Keratinocyte (primary cell): ENCODE measurements around the gene NALCN. TPM values are rescaled to one million over a fixed set of nuclear protein-coding genes. Genes with fewer than 3 reads are reported as not detected.

Source experiments
- DNase-seq: peaks from one replicate; pipeline ENCODE4 v3.0.0-alpha.2; 2011; ENCODE audit warnings: low read depth, missing footprints, low spot score
- FAIRE-seq: peaks from 2 replicates; lab custom pipeline; 2011; peaks lifted over from hg19 to GRCh38; lab: Jason Lieb, UNC
- H2AFZ ChIP-seq: 2 replicates; pipeline ENCODE4 v1.6.0; 2012; ENCODE audit warnings: low read length, control low read depth, inconsistent platforms; ENCODE audit not compliant: control insufficient read depth
- H3K27ac ChIP-seq: 2 replicates; pipeline ENCODE4 v1.5.1; 2011; ENCODE audit warnings: low read length; ENCODE audit not compliant: control insufficient read depth, insufficient read depth
- H3K27me3 ChIP-seq: 3 replicates; pipeline ENCODE4 v1.6.0; 2011; ENCODE audit warnings: low read length; ENCODE audit not compliant: control insufficient read depth, insufficient read depth; ENCODE audit errors: extremely low read depth
- H3K36me3 ChIP-seq, 2 experiments: 2 replicates in 1 of 2; 3 replicates in 1 of 2; pipeline ENCODE4 v1.5.1; 2011; ENCODE audit warnings: low read length in 2 of 2, mild to moderate bottlenecking in 1 of 2; ENCODE audit not compliant: control insufficient read depth in 2 of 2, insufficient read depth in 2 of 2; ENCODE audit errors: extremely low read depth in 1 of 2
- H3K4me1 ChIP-seq: 3 replicates; pipeline ENCODE4 v1.5.1; 2011; ENCODE audit warnings: low read length; ENCODE audit not compliant: control insufficient read depth, insufficient read depth; ENCODE audit errors: extremely low read depth
- H3K4me2 ChIP-seq: 3 replicates; pipeline ENCODE4 v1.6.0; 2011; ENCODE audit warnings: low read depth, low read length; ENCODE audit not compliant: control insufficient read depth, insufficient read depth; ENCODE audit errors: extremely low read depth
- H3K4me3 ChIP-seq, 3 experiments: fragments of 200-600 bp in 1 of 3; sonication (generic) in 1 of 3; 2 replicates in 2 of 3; 3 replicates in 1 of 3; pipeline ENCODE4 v1.5.1; 2011 to 2016; ENCODE audit warnings: low read length in 3 of 3, mild to moderate bottlenecking in 3 of 3, control low read depth in 2 of 3, inconsistent platforms in 1 of 3, low read depth in 1 of 3, mixed read lengths in 1 of 3, mixed run types in 1 of 3, moderate library complexity in 1 of 3; ENCODE audit not compliant: control insufficient read depth in 2 of 3, insufficient read depth in 2 of 3; ENCODE audit errors: extremely low read depth in 1 of 3
- H3K79me2 ChIP-seq: 2 replicates; pipeline ENCODE4 v1.6.0; 2012; ENCODE audit warnings: low read length; ENCODE audit not compliant: control insufficient read depth, insufficient read depth
- H3K9ac ChIP-seq: 3 replicates; pipeline ENCODE4 v1.6.0; 2011; ENCODE audit warnings: low read length; ENCODE audit not compliant: control insufficient read depth, insufficient read depth; ENCODE audit errors: extremely low read depth
- H3K9me1 ChIP-seq: 3 replicates; pipeline ENCODE4 v1.6.0; 2011; ENCODE audit warnings: low read length; ENCODE audit not compliant: control insufficient read depth, insufficient read depth; ENCODE audit errors: extremely low read depth
- H3K9me3 ChIP-seq: 2 replicates; pipeline ENCODE4 v1.5.1; 2012; ENCODE audit warnings: low read depth, low read length; ENCODE audit not compliant: control insufficient read depth
- H4K20me1 ChIP-seq: 3 replicates; pipeline ENCODE4 v1.6.0; 2011; ENCODE audit warnings: low read length; ENCODE audit not compliant: control insufficient read depth, insufficient read depth; ENCODE audit errors: extremely low read depth
- CTCF ChIP-seq, 3 experiments: IDR thresholded peaks in 1 of 3; conservative IDR thresholded peaks in 1 of 3; optimal IDR thresholded peaks in 1 of 3; 2 replicates in 2 of 3; 3 replicates in 1 of 3; pipeline versions ENCODE3 to v1.5.1; 2011; ENCODE audit warnings: low read length in 3 of 3, mild to moderate bottlenecking in 3 of 3, moderate library complexity in 2 of 3, control low read depth in 1 of 3, inconsistent platforms in 1 of 3; ENCODE audit not compliant: insufficient read depth in 2 of 3; ENCODE audit errors: extremely low read depth in 1 of 3
- EZH2 ChIP-seq: IDR thresholded peaks from one replicate; pipeline ENCODE4 v1.6.1; 2012; ENCODE audit warnings: inconsistent platforms, mild to moderate bottlenecking, low read length, moderate library complexity
- dilution Hi-C: fragments of 300-500 bp; cut with MboI; formaldehyde crosslinking; loops from one replicate; pipeline ENCODE4 v1.7.0; 2020; ENCODE audit warnings: low sequenced_read_pairs; ENCODE audit not compliant: extremely low pct_ligation_motif_present
- polyA plus RNA-seq, 5 experiments: library from polyadenylated mRNA; depleted of rRNA in 3 of 5; stranded (reverse) in 3 of 5; stranded (forward) in 1 of 5; unstranded in 1 of 5; fragments of >200 nt; gene quantifications; 1 replicate in 1 of 5; 2 replicates in 3 of 5; 3 replicates in 1 of 5; pipeline versions ENCODE4 v1.2.1 to v1.2.3, GENCODE V29; 2011 to 2012; ENCODE audit warnings: missing spikeins in 2 of 5, low read depth in 1 of 5, low replicate concordance in 1 of 5

The NALCN gene
- polyA plus RNA-seq, 1 donor (not counting 4 experiments of a cell fraction or from before 2014, with no cell fraction given) = 0.16 TPM

- no peaks in the 10 kb centered on the region for H4K20me1 ChIP-seq
- TF ChIP-seq CTCF (optimal IDR thresholded peaks at IDR 0.05 in 1 of 3, IDR thresholded peaks at IDR 0.05 in 1 of 3, conservative IDR thresholded peaks at IDR 0.05 in 1 of 3; ENCODE audit: extremely low read depth in 1 of 3, insufficient read depth in 2 of 3, low read length in 3 of 3) (no peak), EZH2 (no peak)
- H3K79me2 ChIP-seq = no peaks in the 10 kb centered on the region
- H3K4me3 ChIP-seq = no peak overlapping the region
- H3K36me3 ChIP-seq = no peaks in the 10 kb centered on the region
- no peak overlapping the region for H3K9ac ChIP-seq
- no peak overlapping the region for H3K27ac ChIP-seq
- H3K9me1 ChIP-seq = no peaks in the 10 kb centered on the region
- no peak overlapping the region for H3K4me2 ChIP-seq
- no peaks in the 10 kb centered on the region for H3K27me3 ChIP-seq
- DNase-seq = no peak
- H2AFZ ChIP-seq = no peak overlapping the region
- no peaks in the 10 kb centered on the region for H3K4me1 ChIP-seq
- no peaks in the 10 kb centered on the region for H3K9me3 ChIP-seq
- dilution Hi-C loops = no loop called here
- FAIRE-seq = no peak
Measured at GRCh38 chr13:101120007-101120406, 296.3 kb downstream of the NALCN start.

- TF ChIP-seq CTCF (optimal IDR thresholded peaks at IDR 0.05 in 1 of 3, IDR thresholded peaks at IDR 0.05 in 1 of 3, conservative IDR thresholded peaks at IDR 0.05 in 1 of 3; ENCODE audit: extremely low read depth in 1 of 3, insufficient read depth in 2 of 3, low read length in 3 of 3) = no peak
- no peak for TF ChIP-seq EZH2
- no peaks in the 10 kb centered on the region for H3K9me1 ChIP-seq
- H3K4me1 ChIP-seq = no peaks in the 10 kb centered on the region
- FAIRE-seq (no peak), DNase-seq (no peak)
- H4K20me1 ChIP-seq = no peaks in the 10 kb centered on the region
- H2AFZ ChIP-seq = no peak overlapping the region
- dilution Hi-C loops = no loop called here
- no peaks in the 10 kb centered on the region for H3K9me3 ChIP-seq
- H3K36me3 ChIP-seq = no peaks in the 10 kb centered on the region
- no peak overlapping the region for H3K4me2 ChIP-seq
- no peak overlapping the region for H3K27ac ChIP-seq
- H3K27me3 ChIP-seq = no peaks in the 10 kb centered on the region
- H3K79me2 ChIP-seq = no peaks in the 10 kb centered on the region
- H3K4me3 ChIP-seq = no peak overlapping the region
- no peak overlapping the region for H3K9ac ChIP-seq
Measured at GRCh38 chr13:101116826-101117225, 299.5 kb downstream of the NALCN start.
